HepG2 (cell line): ENCODE data around the gene VDAC2. TPM values are rescaled to one million over a fixed set of nuclear protein-coding genes. Genes with fewer than 3 reads are reported as not detected.

ENCODE experiments used
- ATAC-seq: fragments of 200-7000 bp; cut with Tn5 transposase; 3 replicates; pipeline ENCODE4 v1.9.1; 2020; ENCODE audit warnings: mild to moderate bottlenecking, moderate library complexity
- BruUV-seq: library from RNA; stranded (reverse); fragments of 400-500 nt; replicated peaks from 2 replicates; lab custom pipeline; 2021; lab: Mats Ljungman, UMichigan
- CTCF ChIA-PET: fragments of 300-600 bp; formaldehyde crosslinking; extraction: SDS; loops from one replicate; lab custom pipeline; 2021; ENCODE audit warnings: low total read pairs, inconsistent platforms, low intra/inter-chr PET ratio; lab: Yijun Ruan, JAX
- POLR2A ChIA-PET: fragments of 350-600 bp; sonication (Branson Sonifier 250); formaldehyde crosslinking; loops from one replicate; lab custom pipeline; 2020; ENCODE audit warnings: antibody characterized with exemption, inconsistent platforms; lab: Yijun Ruan, JAX
- DNase-seq: peaks from one replicate; pipeline ENCODE4 v3.0.0-alpha.2; 2015; ENCODE audit warnings: low spot score
- FAIRE-seq: peaks from 3 replicates; lab custom pipeline; 2011; peaks lifted over from hg19 to GRCh38; lab: Jason Lieb, UNC
- H2AFZ ChIP-seq: one replicate; pipeline ENCODE4 v1.6.1; 2011; ENCODE audit warnings: low read length, inconsistent platforms
- H3K27ac ChIP-seq: fragments of 300-600 bp; 3 replicates; pipeline ENCODE4 v1.8.0; 2011; ENCODE audit warnings: mixed run types, mild to moderate bottlenecking, mixed read lengths, low read length, inconsistent platforms; ENCODE audit not compliant: insufficient read depth; ENCODE audit errors: extremely low read length
- H3K27me3 ChIP-seq, 2 experiments: fragments of 200-600 bp in 1 of 2; 2 replicates in 1 of 2; 3 replicates in 1 of 2; pipeline versions ENCODE4 v1.6.0 to v1.8.0; 2011; ENCODE audit warnings: low read length in 2 of 2, mild to moderate bottlenecking in 2 of 2, moderate library complexity in 2 of 2, inconsistent platforms in 1 of 2; ENCODE audit not compliant: insufficient read depth in 2 of 2, control insufficient read depth in 1 of 2
- H3K36me3 ChIP-seq, 2 experiments: fragments of 200-600 bp in 1 of 2; replicated peaks in 1 of 2; 2 replicates in 1 of 2; 3 replicates in 1 of 2; pipeline versions ENCODE4 v1.5.1 to v1.8.0; 2011; ENCODE audit warnings: low read length in 2 of 2, inconsistent platforms in 1 of 2; ENCODE audit not compliant: insufficient read depth in 2 of 2, control insufficient read depth in 1 of 2
- H3K4me1 ChIP-seq: 2 replicates; pipeline ENCODE4 v1.5.1; 2012; ENCODE audit warnings: low read length, inconsistent platforms; ENCODE audit not compliant: insufficient read depth
- H3K4me2 ChIP-seq: 2 replicates; pipeline ENCODE4 v1.6.0; 2011; ENCODE audit warnings: low read depth, low read length, inconsistent platforms
- H3K4me3 ChIP-seq, 3 experiments: fragments of 200-600 bp in 1 of 3; sonication (generic), shearing (Covaris generic) in 1 of 3; replicated peaks in 1 of 3; 2 replicates each; pipeline ENCODE4 v1.5.1; 2011 to 2016; ENCODE audit warnings: low read length in 3 of 3, inconsistent platforms in 2 of 3, low read depth in 2 of 3, mild to moderate bottlenecking in 2 of 3, control low read depth in 1 of 3, mixed read lengths in 1 of 3; ENCODE audit not compliant: insufficient read depth in 1 of 3
- H3K79me2 ChIP-seq: one replicate; pipeline ENCODE4 v1.6.1; 2011; ENCODE audit warnings: low read length, inconsistent platforms; ENCODE audit not compliant: insufficient read depth
- H3K9ac ChIP-seq: 2 replicates; pipeline ENCODE4 v1.6.0; 2011; ENCODE audit warnings: mild to moderate bottlenecking, low read depth, low read length, inconsistent platforms; ENCODE audit not compliant: insufficient read depth
- H3K9me3 ChIP-seq: 2 replicates; pipeline ENCODE4 v1.5.1; 2012; ENCODE audit warnings: mild to moderate bottlenecking, low read length
- H4K20me1 ChIP-seq: 2 replicates; pipeline ENCODE4 v1.6.0; 2011; ENCODE audit warnings: inconsistent platforms, mild to moderate bottlenecking, low read length, moderate library complexity; ENCODE audit not compliant: insufficient read depth
- ARHGAP35 ChIP-seq: sonication (generic); formaldehyde crosslinking; IDR thresholded peaks from 2 replicates; pipeline ENCODE4 v1.9.0; 2022; ENCODE audit warnings: mild to moderate bottlenecking, inconsistent platforms, moderate library complexity, missing genetic modification reagents, borderline replicate concordance
- CENPT ChIP-seq: sonication (generic); formaldehyde crosslinking; IDR thresholded peaks from 2 replicates; pipeline ENCODE4 v1.8.0; 2022; ENCODE audit warnings: low read depth, mild to moderate bottlenecking, moderate library complexity, missing genetic modification reagents
- EEA1 ChIP-seq: sonication (generic); formaldehyde crosslinking; IDR thresholded peaks from 2 replicates; pipeline ENCODE4 v1.5.1; 2020; ENCODE audit warnings: mild to moderate bottlenecking, missing genetic modification reagents, borderline replicate concordance
- GPN1 ChIP-seq: sonication (generic); formaldehyde crosslinking; IDR thresholded peaks from 2 replicates; pipeline ENCODE4 v1.5.1; 2020; ENCODE audit warnings: missing genetic modification reagents, borderline replicate concordance
- HMGXB4 ChIP-seq, 2 experiments: sonication (generic) in 1 of 2; formaldehyde crosslinking in 1 of 2; IDR thresholded peaks; 2 replicates each; pipeline versions ENCODE4 v1.4.0 to v1.6.1; 2018 to 2020; ENCODE audit warnings: missing genetic modification reagents in 2 of 2, borderline replicate concordance in 1 of 2, low read depth in 1 of 2, mild to moderate bottlenecking in 1 of 2, missing biosample characterization in 1 of 2
- POLR2A ChIP-seq, 2 experiments: IDR thresholded peaks; 2 replicates each; pipeline ENCODE4 v1.6.1; 2011; ENCODE audit warnings: low read depth in 2 of 2, low read length in 2 of 2, mild to moderate bottlenecking in 1 of 2, moderate library complexity in 1 of 2; ENCODE audit not compliant: insufficient read depth in 1 of 2
- SOX13 ChIP-seq, 3 experiments: fragments of 450-650 bp in 1 of 3; sonication (generic) in 1 of 3; formaldehyde crosslinking in 1 of 3; IDR thresholded peaks in 2 of 3; conservative IDR thresholded peaks in 1 of 3; 2 replicates each; pipeline versions ENCODE4 v1.5.0 to v1.6.1; 2016 to 2020; ENCODE audit warnings: antibody characterized with exemption in 1 of 3, mild to moderate bottlenecking in 1 of 3, missing compliant biosample characterization in 1 of 3, missing genetic modification reagents in 1 of 3, moderate library complexity in 1 of 3
- ZFP1 ChIP-seq: IDR thresholded peaks from 2 replicates; pipeline ENCODE4 v1.6.1; 2016
- ZNF607 ChIP-seq: sonication (generic); formaldehyde crosslinking; IDR thresholded peaks from 2 replicates; pipeline ENCODE4 v1.5.1; 2020; ENCODE audit warnings: missing genetic modification reagents, mild to moderate bottlenecking, borderline replicate concordance
- ZNF709 ChIP-seq: sonication (generic); formaldehyde crosslinking; IDR thresholded peaks from 2 replicates; pipeline ENCODE4 v1.5.0; 2020; ENCODE audit warnings: mild to moderate bottlenecking, missing genetic modification reagents
- ZSCAN12 ChIP-seq: sonication (generic); formaldehyde crosslinking; IDR thresholded peaks from 2 replicates; pipeline ENCODE4 v1.9.0; 2021; ENCODE audit warnings: mild to moderate bottlenecking, missing genetic modification reagents
- WGBS: methylation state at CpG from one replicate; pipeline ENCODE4 v1.1.6; 2017; ENCODE audit warnings: low lambda C conversion rate; 5-methylcytosine and 5-hydroxymethylcytosine counted together
- in situ Hi-C: cut with HindIII; loops from 2 replicates; pipeline ENCODE4 v1.10.0; 2017; ENCODE audit warnings: low pct_unique_long_range_greater_than_20kb; ENCODE audit not compliant: extremely low pct_ligation_motif_present
- intact Hi-C: fragments of 100-400 bp; cut with micrococcal nuclease; formaldehyde crosslinking; loops from one replicate; pipeline ENCODE4 v1.10.0; 2022; ENCODE audit not compliant: unreplicated experiment
- polyA plus RNA-seq, 8 experiments: library from polyadenylated mRNA; depleted of rRNA in 3 of 8; stranded (reverse) in 7 of 8; unstranded in 1 of 8; fragments of >200 nt; fragmentation: Illumina TruSeq in 4 of 8; extraction: Trizol in 4 of 8; gene quantifications; 2 replicates each; pipeline versions ENCODE4 v1.2.1 to v1.2.3, GENCODE V29; 2011 to 2016; ENCODE audit warnings: low read depth in 4 of 8, missing spikeins in 1 of 8, mixed read lengths in 1 of 8; ENCODE audit not compliant: insufficient read depth in 1 of 8
- total RNA-seq, 5 experiments: library from RNA; depleted of rRNA; stranded (reverse); fragments of >200 nt; fragmentation: Illumina TruSeq; extraction: Trizol; gene quantifications; 2 replicates each; pipeline ENCODE4 v1.2.3, GENCODE V29; 2016; ENCODE audit warnings: low read depth in 1 of 5

VDAC2 gene
- total and polyA plus RNA-seq, 2 of the 13 experiments (the other 11 are each of a cell fraction or from before 2014, with no cell fraction given): 67.9 to 222 TPM

GRCh38 chr10:75195035-75195763 is 15.4 kb upstream of the VDAC2 start:
- no peaks in the 10 kb centered on the region; a peak in 1 of 5 replicates for H3K27me3 ChIP-seq
- 94% methylated on average over 6 of the region's 6 CpGs for WGBS
- H3K4me1 ChIP-seq: peaks cover 22% of the 10 kb centered on the region
- no peak overlapping the region for H3K4me2 ChIP-seq
- H3K79me2 ChIP-seq: no peaks in the 10 kb centered on the region
- no TSS peak for BruUV-seq
- FAIRE-seq: no peak
- no peak for TF ChIP-seq ZNF607
- TF ChIP-seq ARHGAP35 (CRISPR knock-in tag): no peak
- TF ChIP-seq HMGXB4 (CRISPR knock-in tag; IDR thresholded peaks at IDR 0.05; ENCODE audit: borderline replicate concordance in 1 of 2, low read depth in 1 of 2): no peak
- TF ChIP-seq POLR2A (IDR thresholded peaks at IDR 0.05; ENCODE audit: insufficient read depth in 1 of 2, low read depth in 2 of 2, low read length in 2 of 2): no peak
- TF ChIP-seq ZSCAN12 (CRISPR knock-in tag): no peak
- TF ChIP-seq ZNF709 (CRISPR knock-in tag): no peak
- TF ChIP-seq CENPT (CRISPR knock-in tag): no peak
- no peak for TF ChIP-seq EEA1 (CRISPR knock-in tag)
- TF ChIP-seq SOX13 (IDR thresholded peaks at IDR 0.05): no peak
- no peak for TF ChIP-seq SOX13 (CRISPR knock-in tag; conservative IDR thresholded peaks at IDR 0.05 in 1 of 2, IDR thresholded peaks at IDR 0.05 in 1 of 2)
- no peak for TF ChIP-seq GPN1
- TF ChIP-seq ZFP1 (CRISPR knock-in tag): no peak
- no peaks in the 10 kb centered on the region for H4K20me1 ChIP-seq
- no peak overlapping the region for H3K27ac ChIP-seq
- CTCF ChIA-PET: no interaction called here
- no peak for ATAC-seq
- intact Hi-C loops: no loop called here
- no peak overlapping the region for H3K4me3 ChIP-seq
- no peak overlapping the region for H2AFZ ChIP-seq
- no peaks in the 10 kb centered on the region for H3K9me3 ChIP-seq
- POLR2A ChIA-PET: no interaction called here
- H3K9ac ChIP-seq: no peak overlapping the region
- H3K36me3 ChIP-seq: no peaks in the 10 kb centered on the region
- in situ Hi-C loops: no loop called here
- DNase-seq: no peak
